Heart right ventricle (tissue), 16 donors: ENCODE measurements around the gene MFAP4. TPM values are rescaled to one million over a fixed set of nuclear protein-coding genes. Genes with fewer than 3 reads are reported as not detected.

Experiments
- ATAC-seq, 8 donors: fragments of 200-7000 bp; cut with Tn5 transposase; one replicate each; pipeline ENCODE4 v1.9.1; 2020; ENCODE audit warnings: mild to moderate bottlenecking in 8 of 8, moderate library complexity in 8 of 8, moderate number of reproducible peaks in 1 of 8
- DNase-seq, 2 donors: peaks; one replicate each; pipeline ENCODE4 v3.0.0-alpha.2; 2020
- H3K27ac ChIP-seq, 10 donors: fragments of 200-600 bp; sonication (generic) in 2 of 10; one replicate each; pipeline versions ENCODE4 v1.5.0 to v1.8.0; 2020 to 2022; ENCODE audit warnings: mild to moderate bottlenecking in 3 of 10
- H3K27me3 ChIP-seq, 7 donors: fragments of 200-600 bp; one replicate each; pipeline ENCODE4 v1.8.0; 2021 to 2022; ENCODE audit warnings: mild to moderate bottlenecking in 2 of 7
- H3K36me3 ChIP-seq, 9 donors: fragments of 200-600 bp; sonication (generic) in 1 of 9; one replicate each; pipeline versions ENCODE4 v1.5.0 to v1.8.0; 2020 to 2022; ENCODE audit warnings: mild to moderate bottlenecking in 2 of 9
- H3K4me1 ChIP-seq, 9 donors: fragments of 200-600 bp; sonication (generic) in 1 of 9; one replicate each; pipeline versions ENCODE4 v1.5.0 to v1.8.0; 2020 to 2022; ENCODE audit warnings: mild to moderate bottlenecking in 4 of 9
- H3K4me3 ChIP-seq, 10 donors: fragments of 200-600 bp; sonication (generic) in 2 of 10; one replicate each; pipeline versions ENCODE4 v1.5.0 to v1.8.0; 2020 to 2022; ENCODE audit warnings: mild to moderate bottlenecking in 7 of 10, moderate library complexity in 2 of 10
- H3K9me3 ChIP-seq, 11 donors: fragments of 200-600 bp in 10 of 11; sonication (generic) in 2 of 11; one replicate each; pipeline versions ENCODE4 v1.5.0 to v1.8.0; 2013 to 2022; ENCODE audit warnings: mild to moderate bottlenecking in 2 of 11, control low read depth in 1 of 11, moderate library complexity in 1 of 11
- WGBS, 2 donors: extraction: QIAGEN DNeasy Blood & Tissue Kit; methylation state at CpG; one replicate each; pipeline ENCODE4 v1.1.7; 2013; ENCODE audit warnings: inconsistent platforms in 1 of 2; 5-methylcytosine and 5-hydroxymethylcytosine counted together
- intact Hi-C, 10 donors: fragments of 100-400 bp; cut with DNase I; formaldehyde crosslinking; loops; one replicate each; pipeline versions ENCODE4 v1.11.1 to v1.14.2; 2022
- polyA plus RNA-seq, 2 donors: library from polyadenylated mRNA; stranded (reverse); fragments of 200-250 nt; gene quantifications; one replicate each; pipeline ENCODE4 v1.2.3, GENCODE V29; 2013
- total RNA-seq, 10 donors: library from RNA; stranded (reverse); fragmentation: NEBNext Ultra II Directional in 3 of 10; extraction: Animal tissue kit (Norgen Biotek cat#: 25700) in 3 of 10; gene quantifications; one replicate each; pipeline versions ENCODE4 v1.2.1 to v1.2.4, GENCODE V29; 2021 to 2023
- TF ChIP-seq, protein P1 (sequence below), 9 donors: fragments of 200-600 bp; sonication (generic) in 2 of 9; IDR thresholded peaks; one replicate each; pipeline versions ENCODE4 v1.5.0 to v1.8.0; 2021 to 2022; ENCODE audit warnings: antibody characterized with exemption in 9 of 9, mild to moderate bottlenecking in 5 of 9, moderate library complexity in 1 of 9
- donor health status: Arrhythmogenic right ventricular cardiomyopathy.
- donor health status: ischemic (EF 13 %, LVEDD 7.1; RV severe dilation, severe dysfunction).
- donor health status: healthy with polysubstance abuse.
- donor health status: DM: no; HTN: yes; CAD: no.
- donor health status: DM: no; HTN: no; CAD: no.
- donor health status: ischemic (EF 25% LVEDD 6.9; RV normal size, moderate dysfunction).
- donor health status: ischemic (EF 25% LVEDD 5.7; RV mildly dilated, moderate dysfunction).
- donor health status: healthy.
- donor health status: DM: yes; HTN: yes; CAD: no.
- donor health status: Ischemic cardiomyopathy.
- donor health status: ischemic (EF 35%, LVEDD 5.7; RV mildly dilated, moderate dysfunction).
- donor health status: nonischemic (EF 11% LVEDD 7.7; RV severe dilation, severe dysfunction).
- donor health status: DM: yes; HTN: yes; CAD: no.
- donor health status: PGD.
- donor health status: ischemic (EF 29% LVEDD 5.4; RV normal size, mild dysfunction).
- donor health status: nonischemic (EF 23%, LVEDD 6.1; RV moderate dilation, normal function).

The MFAP4 gene
- total and polyA plus RNA-seq, 12 donors, result 15.4 to 101 (median 41.6) TPM

DNA sequence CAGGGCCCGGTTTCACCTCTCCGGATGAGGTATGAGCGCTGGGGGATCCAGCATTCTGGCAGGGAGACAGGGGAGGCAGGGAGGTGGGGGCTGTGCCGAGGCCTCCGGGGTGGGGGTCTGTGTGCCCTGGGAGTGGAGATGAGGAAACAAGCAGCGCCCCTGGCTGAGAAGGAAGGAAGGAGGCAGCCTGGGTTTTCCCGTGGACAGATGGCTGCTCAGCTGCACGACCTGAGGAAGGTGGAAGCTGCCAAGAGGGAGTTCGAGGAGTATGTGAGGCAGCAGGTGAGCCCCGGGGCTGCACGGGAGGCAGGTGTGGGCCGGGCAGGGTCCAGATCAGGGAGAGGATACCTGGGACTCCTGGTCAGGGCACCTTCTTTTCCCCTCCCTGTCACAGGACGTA is 28.3 kb upstream of the MFAP4 start:
- H3K4me3 ChIP-seq, result no peak overlapping the region
- H3K4me1 ChIP-seq, result peaks cover 0 to 15% (median 0%) of the 10 kb centered on the region in 9 donors
- 83 to 84% methylated on average over 13 of the region's 13 CpGs for WGBS, 2 donors
- no peak for ATAC-seq
- H3K36me3 ChIP-seq, result no peaks in the 10 kb centered on the region
- no peaks in the 10 kb centered on the region for H3K9me3 ChIP-seq
- H3K27ac ChIP-seq, result no peak overlapping the region
- TF ChIP-seq, protein P1, sequence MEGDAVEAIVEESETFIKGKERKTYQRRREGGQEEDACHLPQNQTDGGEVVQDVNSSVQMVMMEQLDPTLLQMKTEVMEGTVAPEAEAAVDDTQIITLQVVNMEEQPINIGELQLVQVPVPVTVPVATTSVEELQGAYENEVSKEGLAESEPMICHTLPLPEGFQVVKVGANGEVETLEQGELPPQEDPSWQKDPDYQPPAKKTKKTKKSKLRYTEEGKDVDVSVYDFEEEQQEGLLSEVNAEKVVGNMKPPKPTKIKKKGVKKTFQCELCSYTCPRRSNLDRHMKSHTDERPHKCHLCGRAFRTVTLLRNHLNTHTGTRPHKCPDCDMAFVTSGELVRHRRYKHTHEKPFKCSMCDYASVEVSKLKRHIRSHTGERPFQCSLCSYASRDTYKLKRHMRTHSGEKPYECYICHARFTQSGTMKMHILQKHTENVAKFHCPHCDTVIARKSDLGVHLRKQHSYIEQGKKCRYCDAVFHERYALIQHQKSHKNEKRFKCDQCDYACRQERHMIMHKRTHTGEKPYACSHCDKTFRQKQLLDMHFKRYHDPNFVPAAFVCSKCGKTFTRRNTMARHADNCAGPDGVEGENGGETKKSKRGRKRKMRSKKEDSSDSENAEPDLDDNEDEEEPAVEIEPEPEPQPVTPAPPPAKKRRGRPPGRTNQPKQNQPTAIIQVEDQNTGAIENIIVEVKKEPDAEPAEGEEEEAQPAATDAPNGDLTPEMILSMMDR (IDR thresholded peaks at IDR 0.05), result no peak
- intact Hi-C loops, result no loop called here
- no peak for DNase-seq
- H3K27me3 ChIP-seq, result peaks cover 0 to 6% (median 0%) of the 10 kb centered on the region in 7 donors

DNA sequence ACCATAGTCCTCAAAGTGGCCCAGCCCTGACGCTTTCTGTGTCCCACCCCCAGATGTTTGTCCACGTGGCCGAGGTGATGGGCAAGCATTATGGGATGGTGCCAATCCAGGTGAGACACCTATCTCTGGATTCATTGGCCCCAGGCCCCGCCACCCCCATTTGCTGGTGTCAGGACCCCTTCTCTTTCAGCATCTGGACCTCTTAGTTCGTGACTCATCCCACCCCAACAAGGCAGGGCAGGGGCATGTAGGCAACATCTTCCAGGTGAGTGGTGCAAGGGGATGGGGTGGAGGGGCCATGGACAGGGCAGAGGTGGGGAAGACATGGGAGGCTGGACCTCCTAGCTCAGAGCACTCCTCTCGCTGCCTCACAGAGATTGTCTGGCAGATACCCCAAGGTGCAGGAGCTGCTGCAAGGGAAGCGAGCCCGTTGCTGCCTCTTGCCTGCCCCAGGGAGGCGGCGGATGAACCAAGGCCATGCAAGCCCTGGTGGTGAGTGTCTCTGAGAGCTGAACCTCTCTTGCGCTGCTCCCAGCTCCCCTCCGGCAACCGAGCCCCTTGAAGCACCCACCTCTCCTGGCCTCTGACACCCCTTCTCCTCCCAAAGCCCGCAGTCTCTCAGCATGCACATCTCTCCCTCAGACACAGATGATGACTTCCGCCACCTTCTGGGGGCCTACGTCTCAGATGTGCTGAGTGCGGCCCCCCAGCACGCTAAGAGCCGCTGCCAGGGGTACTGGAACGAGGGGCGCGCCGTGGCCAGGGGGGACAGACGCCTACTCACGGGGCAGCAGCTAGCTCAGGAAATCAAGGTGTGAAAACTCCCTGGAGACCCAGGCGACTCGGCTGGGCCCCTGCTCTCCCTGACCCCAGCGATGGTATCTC is 27.6 kb upstream of the MFAP4 start:
- Histone ChIP-seq H3K4me3 (no peak overlapping the region), H3K27ac (no peak overlapping the region), H3K36me3 (no peaks in the 10 kb centered on the region), H3K27me3 (peaks cover 0 to 6% (median 0%) of the 10 kb centered on the region in 7 donors), H3K9me3 (no peaks in the 10 kb centered on the region), H3K4me1 (peaks cover 0 to 15% (median 0%) of the 10 kb centered on the region in 9 donors)
- ATAC-seq, result no peak
- TF ChIP-seq, protein P1 (IDR thresholded peaks at IDR 0.05), result no peak
- intact Hi-C loops, result no loop called here
- WGBS, 2 donors, result 89 to 91% methylated on average over 28 of the region's 28 CpGs
- DNase-seq, result no peak

DNA sequence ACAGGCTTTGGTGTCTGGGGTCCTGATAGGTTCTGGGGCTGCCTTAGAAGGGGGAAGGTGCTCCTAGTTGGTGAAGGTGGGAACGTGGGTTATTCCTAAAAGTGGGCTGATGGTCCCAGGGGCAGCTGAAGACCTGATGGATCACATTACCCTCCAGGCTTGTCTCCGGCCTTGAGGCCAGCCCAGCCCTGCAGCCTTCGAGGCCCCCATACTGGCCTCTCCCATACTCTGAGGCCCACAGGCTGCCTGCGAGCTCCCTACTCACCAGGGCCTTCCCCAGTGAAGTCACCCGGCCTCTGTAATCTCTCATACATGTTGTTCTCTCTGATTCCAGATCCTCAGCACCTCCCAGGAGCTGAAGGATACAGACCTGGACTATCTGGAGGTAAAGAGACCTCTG is 26.8 kb upstream of the MFAP4 start:
- no peaks in the 10 kb centered on the region for H3K9me3 ChIP-seq
- H3K27ac ChIP-seq, result no peak overlapping the region
- no peaks in the 10 kb centered on the region for H3K36me3 ChIP-seq
- H3K4me3 ChIP-seq, result no peak overlapping the region
- ATAC-seq, result no peak
- TF ChIP-seq, protein P1 (IDR thresholded peaks at IDR 0.05), result no peak
- no peak for DNase-seq
- H3K27me3 ChIP-seq, result peaks cover 0 to 6% (median 0%) of the 10 kb centered on the region in 7 donors
- WGBS, 2 donors, result 89 to 92% methylated on average over 5 of the region's 5 CpGs
- peaks cover 0 to 15% (median 0%) of the 10 kb centered on the region in 9 donors for H3K4me1 ChIP-seq
- intact Hi-C loops, result no loop called here

DNA sequence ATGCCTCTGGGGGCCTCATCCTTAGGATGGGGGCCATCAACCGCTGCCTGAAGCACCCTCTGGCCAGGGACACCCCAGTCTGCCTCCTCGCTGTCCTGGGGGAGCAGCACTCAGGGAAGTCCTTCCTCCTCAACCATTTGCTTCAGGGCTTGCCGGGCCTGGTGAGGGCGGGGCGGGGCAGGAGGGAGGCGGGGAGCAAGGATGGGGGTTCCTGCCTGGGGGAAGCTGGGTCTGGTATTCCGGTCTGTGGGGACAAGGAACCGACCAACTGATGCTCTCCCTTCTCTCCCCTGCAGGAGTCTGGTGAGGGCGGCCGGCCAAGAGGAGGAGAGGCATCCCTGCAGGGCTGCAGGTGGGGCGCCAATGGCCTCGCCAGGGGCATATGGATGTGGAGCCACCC is 26.0 kb upstream of the MFAP4 start:
- Histone ChIP-seq H3K27ac (no peak overlapping the region), H3K4me3 (no peak overlapping the region), H3K27me3 (peaks cover 0 to 6% (median 0%) of the 10 kb centered on the region in 7 donors), H3K9me3 (no peaks in the 10 kb centered on the region), H3K36me3 (no peaks in the 10 kb centered on the region), H3K4me1 (peaks cover 0 to 15% (median 0%) of the 10 kb centered on the region in 9 donors)
- DNase-seq (no peak), ATAC-seq (no peak)
- 91 to 95% methylated on average over 12 of the region's 12 CpGs for WGBS, 2 donors
- TF ChIP-seq, protein P1 (IDR thresholded peaks at IDR 0.05), result no peak
- intact Hi-C loops, result no loop called here
